ACC112 (cell line): ENCODE measurements around the gene ST3GAL6.
A peak's percentile ranks its signal among the peaks of the same experiment; 100 is the strongest.

Source experiments
- H2AFZ ChIP-seq: fragments of 200-600 bp; sonication (generic); one replicate; pipeline ENCODE4 v1.6.0; 2017; ENCODE audit warnings: antibody characterized with exemption, low read length; ENCODE audit not compliant: unreplicated experiment
- H3K27ac ChIP-seq: fragments of 200-600 bp; sonication (generic); 2 replicates; pipeline ENCODE4 v1.5.1; 2014; ENCODE audit warnings: low read depth, mild to moderate bottlenecking, antibody characterized with exemption, low read length, moderate library complexity
- H3K27me3 ChIP-seq: fragments of 200-600 bp; sonication (generic); 2 replicates; pipeline ENCODE4 v1.6.1; 2014; ENCODE audit warnings: mild to moderate bottlenecking, antibody characterized with exemption, low read length, moderate library complexity, mixed read lengths; ENCODE audit not compliant: insufficient read depth
- H3K36me3 ChIP-seq: fragments of 200-600 bp; sonication (generic); 2 replicates; pipeline ENCODE4 v1.6.1; 2016; ENCODE audit warnings: mild to moderate bottlenecking, antibody characterized with exemption, low read length, moderate library complexity, mixed read lengths; ENCODE audit not compliant: insufficient read depth
- H3K4me1 ChIP-seq: fragments of 200-600 bp; sonication (generic); one replicate; pipeline ENCODE4 v1.6.1; 2016; ENCODE audit warnings: low read length, mixed read lengths; ENCODE audit not compliant: insufficient read depth, unreplicated experiment, control insufficient read depth
- H3K4me3 ChIP-seq: fragments of 200-600 bp; sonication (generic); 2 replicates; pipeline ENCODE4 v1.5.1; 2014; ENCODE audit warnings: mild to moderate bottlenecking, low read depth, low read length
- H3K79me2 ChIP-seq: fragments of 200-600 bp; sonication (generic); one replicate; pipeline ENCODE4 v1.6.0; 2016; ENCODE audit warnings: low read length; ENCODE audit not compliant: control insufficient read depth, unreplicated experiment, insufficient read depth

Gene ST3GAL6

DNA sequence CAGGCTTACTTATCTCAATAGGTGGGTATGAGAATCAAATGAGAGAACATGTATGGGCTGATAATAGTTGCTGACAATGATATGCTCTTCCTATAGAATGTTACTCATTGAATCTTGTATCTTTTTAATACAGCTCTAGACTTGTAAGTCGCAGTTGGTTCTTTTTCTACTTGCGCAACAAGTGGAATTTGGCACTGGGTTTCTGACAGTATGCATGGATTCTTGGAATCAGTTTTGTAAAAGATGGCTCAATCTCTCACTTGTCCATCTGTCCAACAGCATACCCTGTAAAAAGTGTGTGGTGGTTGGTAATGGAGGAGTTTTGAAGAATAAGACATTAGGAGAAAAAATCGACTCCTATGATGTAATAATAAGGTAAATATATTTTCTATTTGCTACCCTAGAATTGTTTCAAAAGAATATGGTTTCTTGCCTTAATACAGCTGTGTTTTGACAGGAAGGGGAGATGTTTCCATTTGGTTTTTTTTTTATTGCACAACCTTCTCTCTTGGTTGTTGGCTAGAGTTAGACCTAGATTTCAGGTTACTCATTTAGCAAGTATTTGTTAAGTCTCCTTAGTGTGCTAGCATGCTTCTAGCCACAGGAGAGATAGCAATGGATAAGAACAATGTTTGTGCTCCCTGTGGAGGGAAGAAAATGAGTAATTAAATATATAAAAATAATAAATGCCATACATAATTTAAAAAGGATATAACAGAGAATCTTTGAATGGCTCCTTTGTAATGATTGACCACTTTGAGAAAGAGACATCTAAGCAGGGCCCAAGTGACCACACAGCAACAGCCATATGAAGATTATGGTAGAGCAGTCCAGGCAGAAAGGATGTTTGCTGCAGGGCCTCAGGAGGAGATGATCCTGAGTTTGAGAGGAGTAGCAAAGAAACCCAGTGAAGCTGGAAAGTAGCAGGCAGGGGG lies 21.8 kb downstream of the ST3GAL6 start:
- H3K36me3 ChIP-seq, result no peaks in the 10 kb centered on the region
- H2AFZ ChIP-seq, result no peak overlapping the region
- H3K4me1 ChIP-seq, result peaks cover 52% of the 10 kb centered on the region
- peak overlapping the region; percentile 17; the same call in 1 of the 2 replicates for H3K4me3 ChIP-seq
- peaks cover 3% of the 10 kb centered on the region for H3K79me2 ChIP-seq
- no peaks in the 10 kb centered on the region for H3K27me3 ChIP-seq
- H3K27ac ChIP-seq, result peak overlapping the region; percentile 80

- Histone ChIP-seq H3K36me3 (no peaks in the 10 kb centered on the region), H3K27me3 (no peaks in the 10 kb centered on the region), H3K27ac (peak overlapping the region; percentile 80), H3K4me1 (peaks cover 50% of the 10 kb centered on the region), H3K4me3 (no peak overlapping the region), H2AFZ (no peak overlapping the region), H3K79me2 (peaks cover 3% of the 10 kb centered on the region)
Observed at GRCh38 chr3:98786364-98787006, 23.3 kb downstream of the ST3GAL6 start.

DNA sequence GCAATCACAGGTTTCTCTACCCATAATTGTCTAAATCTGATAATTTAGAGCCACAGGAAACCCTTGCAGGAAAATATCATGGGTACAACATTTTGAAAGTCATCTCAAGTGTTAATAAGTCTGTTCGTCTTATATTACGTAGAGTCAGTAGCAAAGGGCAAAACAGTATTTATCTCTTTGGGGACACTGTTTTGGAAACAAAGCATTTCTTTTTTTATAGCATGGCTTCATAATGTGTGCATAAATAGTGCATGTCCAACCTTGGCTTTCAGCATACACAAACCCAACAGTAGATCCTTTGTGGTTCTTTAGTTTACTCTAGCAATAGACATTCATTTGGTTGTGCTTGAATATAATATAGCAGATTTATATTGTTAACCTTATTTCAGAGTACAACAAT lies 24.0 kb downstream of the ST3GAL6 start:
- peaks cover 56% of the 10 kb centered on the region for H3K4me1 ChIP-seq
- H2AFZ ChIP-seq, result no peak overlapping the region
- H3K36me3 ChIP-seq, result no peaks in the 10 kb centered on the region
- H3K4me3 ChIP-seq, result no peak overlapping the region
- no peaks in the 10 kb centered on the region for H3K27me3 ChIP-seq
- 0 out of 2 replicates have a peak overlapping the region, but pooled peaks have one; percentile 80 for H3K27ac ChIP-seq
- H3K79me2 ChIP-seq, result peaks cover 3% of the 10 kb centered on the region

GRCh38 chr3:98788651-98789050 lies 25.5 kb downstream of the ST3GAL6 start:
- peaks cover 50% of the 10 kb centered on the region for H3K4me1 ChIP-seq
- no peak overlapping the region for H3K27ac ChIP-seq
- peaks cover 3% of the 10 kb centered on the region for H3K79me2 ChIP-seq
- no peaks in the 10 kb centered on the region for H3K36me3 ChIP-seq
- H2AFZ ChIP-seq, result no peak overlapping the region
- no peaks in the 10 kb centered on the region for H3K27me3 ChIP-seq
- H3K4me3 ChIP-seq, result no peak overlapping the region

DNA sequence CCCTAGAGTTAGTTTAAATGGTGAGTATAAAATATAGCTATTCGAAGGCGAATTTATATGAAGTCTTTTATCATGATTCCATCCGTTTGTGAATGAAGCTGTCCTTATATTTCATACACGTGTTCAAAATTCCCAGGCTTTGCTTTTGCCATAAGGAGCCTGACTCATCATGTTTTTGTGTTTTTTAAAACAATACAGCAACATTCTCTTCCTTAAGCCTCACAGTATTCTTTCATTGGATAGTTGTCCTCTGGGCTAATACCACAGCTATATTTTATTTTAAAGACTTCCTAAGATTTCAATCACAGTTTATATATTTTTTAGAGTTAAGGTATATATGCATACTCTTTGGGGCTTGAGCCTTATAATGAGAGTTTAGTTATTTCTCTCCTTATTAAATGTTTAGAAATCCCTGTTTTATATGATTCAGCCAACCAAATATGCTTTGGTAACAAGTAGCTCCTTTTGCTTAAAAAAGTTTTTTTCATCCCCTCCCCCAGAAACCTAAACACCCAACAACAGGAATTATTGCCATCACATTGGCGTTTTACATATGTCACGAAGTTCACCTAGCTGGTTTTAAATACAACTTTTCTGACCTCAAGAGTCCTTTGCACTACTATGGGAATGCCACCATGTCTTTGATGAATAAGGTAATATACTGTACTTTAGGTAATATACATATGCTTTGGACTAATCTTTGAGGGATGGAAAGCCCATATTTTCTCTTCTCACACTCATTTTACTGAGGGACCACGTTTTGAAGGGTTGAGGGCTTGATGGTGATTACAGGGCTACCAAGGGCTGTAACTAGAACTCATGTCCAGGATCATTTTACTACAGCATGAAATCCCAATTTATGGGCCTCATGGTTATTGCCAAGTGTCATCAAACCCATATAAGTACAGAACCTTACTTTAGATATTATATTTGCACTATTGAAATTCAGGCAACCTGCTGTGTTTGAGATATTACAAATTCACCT lies 28.5 kb downstream of the ST3GAL6 start:
- H3K4me1 ChIP-seq, result peaks cover 22% of the 10 kb centered on the region

GRCh38 chr3:98793971-98794370 lies 30.8 kb downstream of the ST3GAL6 start:
- Histone ChIP-seq H3K27ac (no peak overlapping the region), H3K79me2 (no peaks in the 10 kb centered on the region), H3K4me1 (peaks cover 8% of the 10 kb centered on the region), H3K27me3 (no peaks in the 10 kb centered on the region), H2AFZ (no peak overlapping the region), H3K4me3 (no peak overlapping the region), H3K36me3 (peaks cover 14% of the 10 kb centered on the region)

More for the DNA sequence above, 28.5 kb downstream of the ST3GAL6 start:
- Histone ChIP-seq H3K27ac (peak overlapping the region; percentile 37), H3K36me3 (peaks cover 6% of the 10 kb centered on the region), H2AFZ (no peak overlapping the region), H3K27me3 (no peaks in the 10 kb centered on the region), H3K4me3 (no peak overlapping the region), H3K79me2 (peaks cover 3% of the 10 kb centered on the region)

DNA sequence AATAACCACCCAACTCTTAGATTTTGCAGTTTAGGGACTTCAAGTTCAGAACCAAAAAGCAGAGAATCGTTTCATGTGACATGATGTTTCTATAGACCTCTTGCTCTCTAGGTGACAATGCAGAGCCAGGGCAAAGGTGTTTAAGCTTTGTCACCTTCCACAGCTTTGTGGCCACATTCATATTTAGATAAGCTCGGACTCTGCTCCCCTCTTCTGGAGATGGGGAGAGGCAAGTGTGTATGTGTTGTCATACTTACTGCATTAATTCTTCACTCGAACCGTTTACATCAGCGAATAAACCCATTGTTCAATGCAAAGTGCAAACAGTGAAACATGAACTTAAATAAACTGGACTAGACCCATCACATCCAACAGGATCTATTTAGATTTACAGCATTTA lies 33.2 kb downstream of the ST3GAL6 start:
- no peak overlapping the region for H3K4me3 ChIP-seq
- peaks cover 8% of the 10 kb centered on the region for H3K4me1 ChIP-seq
- no peak overlapping the region for H2AFZ ChIP-seq
- H3K36me3 ChIP-seq, result peaks cover 35% of the 10 kb centered on the region
- no peaks in the 10 kb centered on the region for H3K79me2 ChIP-seq
- no peak overlapping the region for H3K27ac ChIP-seq
- H3K27me3 ChIP-seq, result no peaks in the 10 kb centered on the region

DNA sequence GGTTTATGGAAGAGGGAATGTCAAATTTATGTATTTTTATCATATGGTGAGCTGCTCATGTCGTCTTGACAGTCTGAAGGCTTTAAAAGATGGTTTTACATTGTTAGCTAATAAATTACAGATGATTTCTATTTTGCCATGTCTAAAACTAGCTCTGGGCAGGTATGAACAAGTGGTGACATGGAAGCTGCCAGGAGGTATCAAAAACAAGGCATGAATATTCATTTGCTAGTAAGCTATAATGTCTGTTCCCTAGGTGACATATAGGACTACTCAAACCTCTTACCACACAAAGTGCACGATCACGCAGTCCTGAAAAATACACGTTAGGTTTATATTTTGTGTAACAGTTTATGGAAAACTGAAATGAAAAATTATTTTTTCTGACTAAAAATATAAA lies 34.8 kb downstream of the ST3GAL6 start:
- Histone ChIP-seq H3K27ac (no peak overlapping the region), H3K4me3 (no peak overlapping the region), H2AFZ (no peak overlapping the region), H3K79me2 (no peaks in the 10 kb centered on the region), H3K36me3 (peaks cover 38% of the 10 kb centered on the region), H3K4me1 (no peaks in the 10 kb centered on the region), H3K27me3 (no peaks in the 10 kb centered on the region)

DNA sequence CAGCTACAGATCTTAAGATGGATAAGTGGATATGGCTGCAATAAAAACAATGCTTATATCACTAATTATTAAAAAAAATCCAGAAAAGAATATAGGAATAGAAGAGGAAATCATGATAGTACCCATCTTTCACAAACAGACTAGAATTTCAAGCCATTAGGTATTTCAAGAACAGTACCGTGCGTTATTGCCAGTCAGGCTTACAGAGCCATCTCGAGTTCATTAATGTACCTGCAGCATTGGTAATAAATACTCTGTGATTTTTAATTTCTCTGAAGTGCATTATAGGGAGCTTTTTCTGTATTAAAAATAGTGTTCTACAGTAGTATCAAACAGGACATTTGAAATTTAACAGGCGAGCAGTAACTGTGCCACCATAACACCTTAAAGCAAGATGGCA lies 35.7 kb downstream of the ST3GAL6 start:
- Histone ChIP-seq H3K4me1 (no peaks in the 10 kb centered on the region), H3K27ac (no peak overlapping the region), H3K4me3 (no peak overlapping the region), H3K27me3 (no peaks in the 10 kb centered on the region), H2AFZ (no peak overlapping the region), H3K79me2 (no peaks in the 10 kb centered on the region), H3K36me3 (peaks cover 38% of the 10 kb centered on the region)

- Histone ChIP-seq H3K4me1 (no peaks in the 10 kb centered on the region), H3K79me2 (no peaks in the 10 kb centered on the region), H3K27ac (no peak overlapping the region; the same call in 1 of the 2 replicates), H3K4me3 (no peak overlapping the region), H3K36me3 (peaks cover 38% of the 10 kb centered on the region), H2AFZ (no peak overlapping the region), H3K27me3 (no peaks in the 10 kb centered on the region)
Observed at GRCh38 chr3:98799479-98799878, 36.3 kb downstream of the ST3GAL6 start.
